Lung (tissue), 12 donors: ENCODE data around the gene EPS8L2. TPM values are rescaled to one million over a fixed set of nuclear protein-coding genes. Genes with fewer than 3 reads are reported as not detected.

Source experiments
- ATAC-seq: fragments of 200-7000 bp; cut with Tn5 transposase; one replicate; pipeline ENCODE4 v1.9.1; 2020; ENCODE audit warnings: moderate number of reproducible peaks; ENCODE audit not compliant: insufficient read depth, low FRiP score
- DNase-seq, 3 donors: peaks; one replicate each; pipeline ENCODE4 v3.0.0-alpha.2; 2013 to 2017
- H3K27ac ChIP-seq, 2 donors: one replicate each; pipeline ENCODE4 v1.5.1; 2013; ENCODE audit warnings: mild to moderate bottlenecking in 2 of 2, moderate library complexity in 2 of 2, control low read depth in 1 of 2, inconsistent platforms in 1 of 2, low read depth in 1 of 2, low read length in 1 of 2
- H3K27me3 ChIP-seq, 3 donors: one replicate each; pipeline ENCODE4 v1.5.1; 2013; ENCODE audit warnings: low read length in 2 of 3; ENCODE audit not compliant: control insufficient read depth in 3 of 3, insufficient read depth in 3 of 3
- H3K36me3 ChIP-seq, 4 donors: one replicate each; pipeline ENCODE4 v1.5.1; 2013; ENCODE audit warnings: low read length in 4 of 4, mild to moderate bottlenecking in 1 of 4, moderate library complexity in 1 of 4; ENCODE audit not compliant: control insufficient read depth in 4 of 4, insufficient read depth in 4 of 4
- H3K4me1 ChIP-seq, 5 donors: one replicate each; pipeline ENCODE4 v1.5.1; 2013; ENCODE audit warnings: low read length in 5 of 5, mild to moderate bottlenecking in 2 of 5, moderate library complexity in 1 of 5; ENCODE audit not compliant: control insufficient read depth in 5 of 5, insufficient read depth in 5 of 5
- H3K4me3 ChIP-seq: one replicate; pipeline ENCODE4 v1.5.1; 2013; ENCODE audit warnings: mild to moderate bottlenecking, control low read depth, moderate library complexity
- H3K9ac ChIP-seq, 2 donors: one replicate each; pipeline ENCODE4 v1.5.1; 2013; ENCODE audit warnings: low read length in 2 of 2, control low read depth in 1 of 2; ENCODE audit not compliant: insufficient read depth in 1 of 2
- H3K9me3 ChIP-seq, 4 donors: one replicate each; pipeline ENCODE4 v1.5.1; 2013; ENCODE audit warnings: low read length in 3 of 4, mild to moderate bottlenecking in 1 of 4, moderate library complexity in 1 of 4; ENCODE audit not compliant: control insufficient read depth in 4 of 4, insufficient read depth in 3 of 4
- WGBS, 2 donors: extraction: QIAGEN DNeasy Blood & Tissue Kit; methylation state at CpG; one replicate each; pipeline ENCODE4 v1.1.7; 2013; 5-methylcytosine and 5-hydroxymethylcytosine counted together
- polyA plus RNA-seq, 2 donors: library from polyadenylated mRNA; stranded (reverse); fragments of 200-250 nt; gene quantifications; one replicate each; pipeline ENCODE4 v1.2.1, GENCODE V29; 2013
- total RNA-seq, 2 donors: library from RNA; depleted of rRNA in 1 of 2; stranded (reverse); fragments of >200 nt in 1 of 2; gene quantifications; one replicate each; pipeline ENCODE4 v1.2.1, GENCODE V29; 2014 to 2021
- TF ChIP-seq, protein P1 (sequence below): IDR thresholded peaks from 2 replicates; pipeline ENCODE4 v1.5.1; 2012; ENCODE audit warnings: mild to moderate bottlenecking; ENCODE audit errors: control extremely low read depth, extremely low read depth
- donor health status: control.
- donor health status: control.
- donor health status: Bipolar disorder and iron deficiency.
- donor health status: healthy.
- donor health status: DM: yes; HTN: yes; CAD: no.

Gene EPS8L2
- total and polyA plus RNA-seq, 4 donors: 35.6 to 166 (median 103) TPM

DNA sequence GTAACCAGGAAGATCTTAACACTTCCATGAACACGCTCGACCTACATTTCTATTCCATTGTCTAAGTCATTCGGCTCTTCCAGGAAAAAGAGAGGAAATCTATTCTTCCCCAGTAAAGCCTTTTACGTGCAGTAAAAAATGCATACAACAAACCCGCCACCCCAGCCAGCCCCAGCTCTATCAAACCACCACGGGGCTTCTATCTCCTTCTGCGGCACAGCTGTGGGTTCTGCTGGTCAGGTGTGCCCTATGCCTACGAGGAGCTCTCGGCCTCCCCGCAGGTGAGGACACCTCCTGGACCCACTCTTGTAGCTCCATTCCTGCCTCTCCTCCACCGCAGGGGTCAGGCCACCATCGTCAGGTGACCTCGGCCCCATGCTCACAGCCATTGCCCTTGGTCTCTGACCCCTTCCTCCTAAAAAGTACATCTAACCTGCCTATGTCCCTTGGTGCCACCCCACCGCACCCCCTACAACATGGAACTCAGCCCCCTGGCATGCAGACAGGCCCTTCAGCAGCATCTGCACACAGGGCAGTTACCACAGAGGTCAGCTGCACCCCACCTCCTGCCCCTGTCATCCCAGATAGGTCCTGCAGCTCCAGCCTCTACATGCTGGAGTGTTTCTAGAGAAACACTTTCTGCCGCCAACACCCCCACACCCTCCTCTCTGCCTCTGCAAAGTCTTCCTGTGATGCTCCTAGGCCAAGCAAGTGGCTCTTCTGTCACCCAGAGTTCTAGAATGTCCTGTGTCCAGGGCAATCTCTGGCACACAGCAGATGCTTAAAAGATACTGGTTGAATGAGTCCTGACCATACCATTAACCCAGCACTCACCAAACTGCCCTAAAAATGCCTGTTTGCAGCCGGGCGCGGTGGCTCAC lies 14.1 kb upstream of the EPS8L2 start:
- H3K27ac ChIP-seq: no peak overlapping the region
- H3K4me1 ChIP-seq: peaks cover 0 to 22% (median 9%) of the 10 kb centered on the region in 5 donors
- DNase-seq: no peak
- WGBS, 2 donors: 93 to 94% methylated on average over 18 of the region's 18 CpGs
- no peak overlapping the region for H3K4me3 ChIP-seq
- H3K27me3 ChIP-seq: no peaks in the 10 kb centered on the region
- H3K36me3 ChIP-seq: peaks cover 0 to 22% (median 7%) of the 10 kb centered on the region in 4 donors
- no peak for ATAC-seq
- H3K9me3 ChIP-seq: no peaks in the 10 kb centered on the region
- TF ChIP-seq, protein P1, sequence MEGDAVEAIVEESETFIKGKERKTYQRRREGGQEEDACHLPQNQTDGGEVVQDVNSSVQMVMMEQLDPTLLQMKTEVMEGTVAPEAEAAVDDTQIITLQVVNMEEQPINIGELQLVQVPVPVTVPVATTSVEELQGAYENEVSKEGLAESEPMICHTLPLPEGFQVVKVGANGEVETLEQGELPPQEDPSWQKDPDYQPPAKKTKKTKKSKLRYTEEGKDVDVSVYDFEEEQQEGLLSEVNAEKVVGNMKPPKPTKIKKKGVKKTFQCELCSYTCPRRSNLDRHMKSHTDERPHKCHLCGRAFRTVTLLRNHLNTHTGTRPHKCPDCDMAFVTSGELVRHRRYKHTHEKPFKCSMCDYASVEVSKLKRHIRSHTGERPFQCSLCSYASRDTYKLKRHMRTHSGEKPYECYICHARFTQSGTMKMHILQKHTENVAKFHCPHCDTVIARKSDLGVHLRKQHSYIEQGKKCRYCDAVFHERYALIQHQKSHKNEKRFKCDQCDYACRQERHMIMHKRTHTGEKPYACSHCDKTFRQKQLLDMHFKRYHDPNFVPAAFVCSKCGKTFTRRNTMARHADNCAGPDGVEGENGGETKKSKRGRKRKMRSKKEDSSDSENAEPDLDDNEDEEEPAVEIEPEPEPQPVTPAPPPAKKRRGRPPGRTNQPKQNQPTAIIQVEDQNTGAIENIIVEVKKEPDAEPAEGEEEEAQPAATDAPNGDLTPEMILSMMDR: no peak
- no peak overlapping the region for H3K9ac ChIP-seq

- no peak for ATAC-seq
- Histone ChIP-seq H3K9ac (peak overlapping the region in 1 of 2 donors; percentile 37), H3K27me3 (no peaks in the 10 kb centered on the region), H3K4me1 (peaks cover 0 to 22% (median 9%) of the 10 kb centered on the region in 5 donors), H3K4me3 (no peak overlapping the region), H3K36me3 (peaks cover 0 to 14% (median 4%) of the 10 kb centered on the region in 4 donors), H3K27ac (no peak overlapping the region), H3K9me3 (no peaks in the 10 kb centered on the region)
- TF ChIP-seq, protein P1: no peak
- DNase-seq: peak in 1 of 3 donors; percentile 24
- 81 to 82% methylated on average over 21 to 23 of the region's 23 CpGs for WGBS, 2 donors
Measured at GRCh38 chr11:692824-693414, 13.1 kb upstream of the EPS8L2 start.

DNA sequence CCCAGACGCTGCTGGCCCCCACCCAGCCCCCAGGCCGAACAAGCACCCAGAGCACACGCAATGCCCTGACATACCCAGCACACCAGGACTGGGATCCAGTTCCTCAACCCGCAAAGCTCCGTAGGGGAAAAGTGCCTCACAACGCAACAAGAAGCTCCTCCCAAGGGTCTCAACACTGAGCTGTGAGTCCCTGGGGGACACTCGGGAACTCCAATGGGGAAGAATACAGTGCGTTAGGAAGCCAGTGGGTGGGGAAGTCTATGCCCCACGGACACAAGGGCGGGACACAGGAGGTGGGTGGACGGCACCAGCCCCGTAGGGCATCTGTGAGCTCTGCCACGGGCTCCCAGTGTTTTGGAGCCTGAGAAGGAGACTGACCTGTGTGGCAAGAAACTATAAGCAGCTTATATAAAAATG lies 12.6 kb upstream of the EPS8L2 start:
- TF ChIP-seq, protein P1: no peak
- Histone ChIP-seq H3K9me3 (no peaks in the 10 kb centered on the region), H3K27me3 (no peaks in the 10 kb centered on the region), H3K4me1 (peaks cover 0 to 22% (median 9%) of the 10 kb centered on the region in 5 donors), H3K36me3 (peaks cover 0 to 10% (median 3%) of the 10 kb centered on the region in 4 donors), H3K27ac (peak overlapping the region in 1 of 2 donors; percentile 26), H3K9ac (peak overlapping the region; percentile 37 to 53), H3K4me3 (no peak overlapping the region)
- WGBS, 2 donors: 34 to 38% methylated on average over 13 of the region's 13 CpGs
- DNase-seq (peak in 2 of 3 donors; percentile 28 to 40), ATAC-seq (no peak)
